ENCODE measurements around the gene MTCL3.
A peak's percentile ranks its signal among the peaks of the same experiment; 100 is the strongest.

Gene MTCL3

DNA sequence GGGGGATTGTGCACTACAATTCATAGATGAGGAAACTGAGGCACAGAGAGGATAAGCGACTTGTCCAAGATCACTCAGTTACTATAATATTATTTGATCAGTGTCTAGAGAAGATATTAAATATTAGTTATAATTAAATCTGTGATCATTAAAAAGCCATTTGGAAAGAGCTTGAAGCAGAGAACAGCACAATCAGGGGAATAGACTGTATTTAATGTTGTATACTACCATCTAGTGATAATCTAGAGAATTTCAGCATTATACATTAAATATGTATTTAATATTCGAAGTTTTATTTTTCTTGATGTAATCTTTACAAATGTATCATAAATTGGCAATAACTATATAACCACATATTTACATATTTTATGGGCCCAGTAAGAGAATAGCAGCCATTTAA is 20.1 kb upstream of the MTCL3 start:
- no peaks in the 10 kb centered on the region for H3K36me3 ChIP-seq (ENCODE audit: control insufficient read depth, insufficient read depth, low read length)
- H3K9me3 ChIP-seq (ENCODE audit: control insufficient read depth, low read length) = no peaks in the 10 kb centered on the region
- DNase-seq = no peak
- no peaks in the 10 kb centered on the region for H3K27me3 ChIP-seq (replicated peaks; ENCODE audit: control insufficient read depth, insufficient read depth, low read length, poor library complexity, severe bottlenecking)
- no peaks in the 10 kb centered on the region for H3K4me1 ChIP-seq (ENCODE audit: control insufficient read depth, insufficient read depth, low read length, poor library complexity, severe bottlenecking)
- no peak overlapping the region for H3K4me3 ChIP-seq (ENCODE audit: insufficient read depth, low read depth, low read length, poor library complexity, severe bottlenecking)
- no peak overlapping the region for H3K27ac ChIP-seq (ENCODE audit: insufficient read depth, low read length, poor library complexity, severe bottlenecking)

DNA sequence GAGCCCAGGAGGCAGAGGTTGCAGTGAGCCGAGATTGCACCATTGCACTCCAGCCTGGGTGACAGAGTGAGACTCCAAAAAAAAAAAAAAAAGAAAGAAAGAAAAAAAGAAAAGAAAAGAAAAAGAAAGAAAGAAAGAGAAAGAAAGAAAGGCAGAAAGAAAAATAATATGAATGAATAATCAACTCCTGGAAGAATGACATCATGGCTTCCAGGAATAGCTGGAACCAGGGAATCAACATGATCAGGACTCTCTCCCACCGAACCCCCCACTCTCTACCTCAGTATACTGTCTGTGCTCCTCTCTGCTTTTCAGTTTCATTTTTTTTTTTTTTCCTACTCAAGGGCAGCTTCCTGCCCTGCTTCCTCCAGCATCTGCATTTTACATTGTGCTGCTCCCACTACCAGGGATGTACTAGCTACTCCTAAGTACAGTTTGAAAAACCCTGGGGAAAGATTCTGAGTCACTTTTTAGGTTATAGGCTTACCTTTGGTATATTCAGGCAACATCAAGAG is 19.7 kb upstream of the MTCL3 start:
- H3K36me3 ChIP-seq (ENCODE audit: control insufficient read depth, insufficient read depth, low read length) = no peaks in the 10 kb centered on the region
- H3K9me3 ChIP-seq (ENCODE audit: control insufficient read depth, low read length) = no peaks in the 10 kb centered on the region
- no peaks in the 10 kb centered on the region for H3K27me3 ChIP-seq (replicated peaks; ENCODE audit: control insufficient read depth, insufficient read depth, low read length, poor library complexity, severe bottlenecking)
- DNase-seq = no peak
- H3K4me3 ChIP-seq (ENCODE audit: insufficient read depth, low read depth, low read length, poor library complexity, severe bottlenecking) = no peak overlapping the region
- H3K4me1 ChIP-seq (ENCODE audit: control insufficient read depth, insufficient read depth, low read length, poor library complexity, severe bottlenecking) = no peaks in the 10 kb centered on the region
- H3K27ac ChIP-seq (ENCODE audit: insufficient read depth, low read length, poor library complexity, severe bottlenecking) = no peak overlapping the region

DNA sequence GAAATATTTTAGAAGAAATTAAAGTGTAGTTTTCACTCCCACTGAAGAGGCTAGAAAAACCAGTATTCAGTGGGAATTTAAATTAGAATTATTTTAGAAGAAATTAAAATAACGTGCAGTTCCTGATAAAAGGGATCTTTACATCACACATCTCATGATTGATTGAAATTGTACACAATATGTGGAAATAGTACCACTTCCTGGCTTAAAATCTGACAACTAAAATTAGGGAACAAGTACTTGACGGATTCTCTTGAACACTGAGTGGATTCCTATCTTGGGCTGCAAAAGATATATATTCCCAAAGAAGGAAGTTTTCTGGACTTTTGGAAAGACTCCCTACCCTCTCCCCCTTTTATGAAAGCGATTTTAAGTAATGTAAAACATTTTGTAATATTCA is 14.6 kb upstream of the MTCL3 start:
- H3K9me3 ChIP-seq (ENCODE audit: control insufficient read depth, low read length) = no peaks in the 10 kb centered on the region
- no peaks in the 10 kb centered on the region for H3K36me3 ChIP-seq (ENCODE audit: control insufficient read depth, insufficient read depth, low read length)
- H3K27me3 ChIP-seq (replicated peaks; ENCODE audit: control insufficient read depth, insufficient read depth, low read length, poor library complexity, severe bottlenecking) = peaks cover 7% of the 10 kb centered on the region
- no peaks in the 10 kb centered on the region for H3K4me1 ChIP-seq (ENCODE audit: control insufficient read depth, insufficient read depth, low read length, poor library complexity, severe bottlenecking)
- no peak overlapping the region for H3K27ac ChIP-seq (ENCODE audit: insufficient read depth, low read length, poor library complexity, severe bottlenecking)
- no peak for DNase-seq
- no peak overlapping the region for H3K4me3 ChIP-seq (ENCODE audit: insufficient read depth, low read depth, low read length, poor library complexity, severe bottlenecking)

DNA sequence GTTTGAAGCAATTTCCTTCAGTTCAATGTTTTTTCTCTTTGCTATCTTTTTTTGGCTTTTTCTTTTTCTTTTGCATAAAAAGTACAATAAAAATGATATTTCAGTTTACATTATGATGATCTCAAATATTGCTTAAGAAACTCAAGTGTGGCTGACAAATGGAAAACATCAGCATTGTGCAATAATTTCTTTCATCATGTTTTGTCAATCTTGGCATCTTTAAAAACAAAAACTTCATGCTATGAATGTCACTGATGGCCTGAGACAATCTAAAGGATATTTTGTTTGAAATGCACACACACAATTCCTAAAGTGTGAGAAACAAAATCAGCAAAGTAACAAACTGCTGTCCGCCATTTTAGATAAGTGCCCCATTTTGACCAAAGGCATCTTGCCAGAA is 13.9 kb upstream of the MTCL3 start:
- H3K4me1 ChIP-seq (ENCODE audit: control insufficient read depth, insufficient read depth, low read length, poor library complexity, severe bottlenecking) = no peaks in the 10 kb centered on the region
- DNase-seq = no peak
- H3K27ac ChIP-seq (ENCODE audit: insufficient read depth, low read length, poor library complexity, severe bottlenecking) = no peak overlapping the region
- peaks cover 7% of the 10 kb centered on the region for H3K27me3 ChIP-seq (replicated peaks; ENCODE audit: control insufficient read depth, insufficient read depth, low read length, poor library complexity, severe bottlenecking)
- no peak overlapping the region for H3K4me3 ChIP-seq (ENCODE audit: insufficient read depth, low read depth, low read length, poor library complexity, severe bottlenecking)
- H3K36me3 ChIP-seq (ENCODE audit: control insufficient read depth, insufficient read depth, low read length) = no peaks in the 10 kb centered on the region
- H3K9me3 ChIP-seq (ENCODE audit: control insufficient read depth, low read length) = no peaks in the 10 kb centered on the region

DNA sequence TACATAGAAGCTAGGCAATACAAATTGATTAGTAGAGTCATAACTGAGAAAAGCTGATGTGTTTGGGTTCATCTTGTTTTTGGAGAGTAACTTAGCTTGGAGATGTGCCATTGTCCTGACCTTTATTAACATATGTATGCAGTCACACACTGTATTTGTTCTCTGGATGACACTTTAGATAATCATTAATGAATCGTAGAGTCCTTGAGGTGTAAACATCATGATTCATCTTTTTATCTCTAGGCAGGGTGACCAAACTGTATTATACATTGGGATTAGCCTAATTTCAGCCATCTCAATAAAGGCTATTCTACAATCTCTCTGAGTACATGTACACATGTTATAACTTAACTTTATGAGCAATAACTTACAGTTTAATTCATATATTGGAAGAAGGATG is 3.6 kb upstream of the MTCL3 start:
- no peak for DNase-seq
- Histone ChIP-seq H3K4me1 (ENCODE audit: control insufficient read depth, insufficient read depth, low read length, poor library complexity, severe bottlenecking) (peaks cover 11% of the 10 kb centered on the region), H3K27me3 (replicated peaks; ENCODE audit: control insufficient read depth, insufficient read depth, low read length, poor library complexity, severe bottlenecking) (peaks cover 19% of the 10 kb centered on the region), H3K4me3 (ENCODE audit: insufficient read depth, low read depth, low read length, poor library complexity, severe bottlenecking) (no peak overlapping the region), H3K27ac (ENCODE audit: insufficient read depth, low read length, poor library complexity, severe bottlenecking) (no peak overlapping the region), H3K9me3 (ENCODE audit: control insufficient read depth, low read length) (no peaks in the 10 kb centered on the region), H3K36me3 (ENCODE audit: control insufficient read depth, insufficient read depth, low read length) (no peaks in the 10 kb centered on the region)

DNA sequence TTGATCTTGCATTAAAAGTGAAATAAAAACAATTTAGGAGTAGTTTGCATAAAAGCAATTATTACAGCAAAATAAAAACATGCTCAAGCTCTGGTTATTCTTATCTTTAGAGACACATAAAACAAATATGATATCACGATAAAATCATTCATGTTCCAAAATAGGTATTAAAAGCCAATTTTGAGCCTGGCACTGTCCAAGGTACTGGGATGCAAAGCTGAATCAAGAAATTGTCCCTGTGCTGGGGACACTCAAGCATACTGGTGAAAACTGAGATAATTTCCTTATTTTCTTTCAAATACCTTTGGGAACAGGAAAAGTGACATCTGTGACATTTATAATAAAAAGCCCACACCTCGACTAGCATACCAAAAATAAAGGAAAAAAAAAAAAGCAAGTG is 931 bp upstream of the MTCL3 start:
- Histone ChIP-seq H3K4me1 (ENCODE audit: control insufficient read depth, insufficient read depth, low read length, poor library complexity, severe bottlenecking) (peaks cover 18% of the 10 kb centered on the region), H3K36me3 (ENCODE audit: control insufficient read depth, insufficient read depth, low read length) (no peaks in the 10 kb centered on the region), H3K27me3 (replicated peaks; ENCODE audit: control insufficient read depth, insufficient read depth, low read length, poor library complexity, severe bottlenecking) (peaks cover 19% of the 10 kb centered on the region), H3K27ac (ENCODE audit: insufficient read depth, low read length, poor library complexity, severe bottlenecking) (no peak overlapping the region), H3K9me3 (ENCODE audit: control insufficient read depth, low read length) (no peaks in the 10 kb centered on the region), H3K4me3 (ENCODE audit: insufficient read depth, low read depth, low read length, poor library complexity, severe bottlenecking) (no peak overlapping the region)
- no peak for DNase-seq

DNA sequence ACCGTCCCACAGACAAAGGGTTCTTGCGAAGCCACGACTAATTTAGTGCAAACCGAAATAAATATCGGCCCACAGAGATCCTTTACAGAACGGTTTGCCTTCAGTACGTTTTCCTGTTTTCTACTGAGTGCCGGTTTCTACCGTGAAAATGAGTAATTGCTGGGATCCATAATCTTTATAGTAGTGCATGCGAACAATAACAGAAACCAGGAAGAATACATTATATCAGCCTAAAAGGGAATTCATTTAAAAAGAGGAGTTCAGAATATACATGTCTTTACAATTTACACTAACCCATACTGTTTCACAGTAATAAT is 292 bp upstream of the MTCL3 start:
- no peak for DNase-seq
- H3K27me3 ChIP-seq (replicated peaks; ENCODE audit: control insufficient read depth, insufficient read depth, low read length, poor library complexity, severe bottlenecking) = peaks cover 19% of the 10 kb centered on the region
- H3K4me1 ChIP-seq (ENCODE audit: control insufficient read depth, insufficient read depth, low read length, poor library complexity, severe bottlenecking) = peaks cover 22% of the 10 kb centered on the region
- peak overlapping the region; percentile 31 for H3K4me3 ChIP-seq (ENCODE audit: insufficient read depth, low read depth, low read length, poor library complexity, severe bottlenecking)
- no peaks in the 10 kb centered on the region for H3K9me3 ChIP-seq (ENCODE audit: control insufficient read depth, low read length)
- H3K27ac ChIP-seq (ENCODE audit: insufficient read depth, low read length, poor library complexity, severe bottlenecking) = no peak overlapping the region
- H3K36me3 ChIP-seq (ENCODE audit: control insufficient read depth, insufficient read depth, low read length) = no peaks in the 10 kb centered on the region

DNA sequence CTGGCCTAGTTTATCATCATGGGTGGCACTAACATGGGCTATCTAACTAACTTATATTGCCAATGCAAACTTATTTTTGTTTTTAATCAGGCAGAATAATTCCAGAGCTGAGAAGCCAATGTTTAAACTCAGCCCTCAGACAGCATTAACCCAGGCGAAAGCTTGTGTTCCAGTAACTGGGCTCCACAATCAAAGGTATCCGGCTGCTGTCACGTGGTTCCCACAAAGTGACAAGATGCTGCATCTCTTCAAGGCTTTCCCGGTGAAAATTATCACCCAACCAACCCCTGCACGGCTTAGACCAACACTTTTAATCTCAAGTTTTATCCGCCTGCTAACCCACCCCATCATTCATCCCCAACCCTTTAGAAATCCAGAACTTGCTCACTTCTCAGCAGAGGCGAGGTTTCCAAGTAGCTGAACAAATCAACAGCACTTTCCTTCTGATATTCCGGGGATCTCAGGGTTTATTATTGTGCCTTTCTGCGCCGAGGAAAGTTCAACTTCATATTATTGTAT is 885 bp downstream of the MTCL3 start:
- Histone ChIP-seq H3K27ac (ENCODE audit: insufficient read depth, low read length, poor library complexity, severe bottlenecking) (no peak overlapping the region), H3K4me3 (ENCODE audit: insufficient read depth, low read depth, low read length, poor library complexity, severe bottlenecking) (no peak overlapping the region), H3K36me3 (ENCODE audit: control insufficient read depth, insufficient read depth, low read length) (no peaks in the 10 kb centered on the region), H3K9me3 (ENCODE audit: control insufficient read depth, low read length) (no peaks in the 10 kb centered on the region), H3K4me1 (ENCODE audit: control insufficient read depth, insufficient read depth, low read length, poor library complexity, severe bottlenecking) (peaks cover 24% of the 10 kb centered on the region), H3K27me3 (replicated peaks; ENCODE audit: control insufficient read depth, insufficient read depth, low read length, poor library complexity, severe bottlenecking) (peaks cover 19% of the 10 kb centered on the region)
- no peak for DNase-seq

DNA sequence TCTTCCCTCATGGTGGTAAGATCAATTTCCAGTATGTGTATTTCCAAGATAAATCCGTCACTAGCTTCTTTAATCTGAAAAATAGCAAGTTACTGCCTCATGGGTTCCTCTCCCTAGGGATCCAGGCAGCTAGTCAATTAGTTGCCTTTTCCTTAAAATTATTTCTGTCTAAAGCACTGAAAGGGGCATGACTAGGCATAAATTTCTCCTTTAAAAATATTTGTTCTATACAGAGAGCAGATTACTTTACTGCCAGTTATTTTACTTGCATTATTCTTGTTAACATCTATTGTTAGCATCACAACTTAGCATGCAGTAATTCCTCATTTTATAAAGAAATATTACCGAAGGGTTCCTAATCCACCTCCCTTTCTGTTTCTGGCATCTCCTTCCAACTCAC is 1.4 kb downstream of the MTCL3 start:
- H3K36me3 ChIP-seq (ENCODE audit: control insufficient read depth, insufficient read depth, low read length) = no peaks in the 10 kb centered on the region

DNA sequence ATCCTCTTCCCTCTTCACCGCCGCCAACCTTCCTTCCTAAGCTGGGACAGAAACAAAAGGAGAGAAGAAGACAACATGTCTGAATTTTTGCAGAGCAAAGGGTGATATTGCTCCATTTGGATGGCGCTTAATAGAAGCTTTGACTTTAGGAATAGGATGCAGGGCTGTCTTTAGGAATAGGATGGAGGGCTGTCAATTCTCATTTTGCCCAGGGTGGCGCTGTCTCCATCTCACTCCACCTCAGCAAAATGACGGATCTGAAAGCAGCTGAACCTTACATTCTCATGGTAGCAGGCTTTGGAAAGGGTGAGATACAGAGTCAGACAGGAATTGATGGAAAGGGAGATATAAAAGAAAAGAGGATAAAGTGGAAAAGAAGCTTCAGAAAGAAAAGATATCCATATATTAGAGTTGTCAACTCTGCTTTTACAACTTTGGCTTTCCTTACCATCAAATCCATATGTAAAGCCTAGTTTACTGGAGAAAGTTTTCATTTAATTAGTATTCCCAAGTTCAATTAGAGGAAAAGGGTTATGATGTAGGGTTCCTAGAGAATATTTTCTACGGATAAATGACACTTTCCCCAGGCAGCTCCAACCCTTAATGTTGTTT is 2.4 kb downstream of the MTCL3 start:
- Histone ChIP-seq H3K27me3 (replicated peaks; ENCODE audit: control insufficient read depth, insufficient read depth, low read length, poor library complexity, severe bottlenecking) (peaks cover 14% of the 10 kb centered on the region), H3K36me3 (ENCODE audit: control insufficient read depth, insufficient read depth, low read length) (no peaks in the 10 kb centered on the region), H3K27ac (ENCODE audit: insufficient read depth, low read length, poor library complexity, severe bottlenecking) (no peak overlapping the region), H3K4me1 (ENCODE audit: control insufficient read depth, insufficient read depth, low read length, poor library complexity, severe bottlenecking) (peaks cover 24% of the 10 kb centered on the region), H3K9me3 (ENCODE audit: control insufficient read depth, low read length) (no peaks in the 10 kb centered on the region), H3K4me3 (ENCODE audit: insufficient read depth, low read depth, low read length, poor library complexity, severe bottlenecking) (peak overlapping the region; percentile 82)
- DNase-seq = peak in 1 of 3 donors; percentile 27

More for the DNA sequence above, 1.4 kb downstream of the MTCL3 start:
- H3K4me1 ChIP-seq (ENCODE audit: control insufficient read depth, insufficient read depth, low read length, poor library complexity, severe bottlenecking) = peaks cover 24% of the 10 kb centered on the region
- H3K4me3 ChIP-seq (ENCODE audit: insufficient read depth, low read depth, low read length, poor library complexity, severe bottlenecking) = no peak overlapping the region
- no peak for DNase-seq
- peaks cover 17% of the 10 kb centered on the region for H3K27me3 ChIP-seq (replicated peaks; ENCODE audit: control insufficient read depth, insufficient read depth, low read length, poor library complexity, severe bottlenecking)
- no peak overlapping the region for H3K27ac ChIP-seq (ENCODE audit: insufficient read depth, low read length, poor library complexity, severe bottlenecking)
- H3K9me3 ChIP-seq (ENCODE audit: control insufficient read depth, low read length) = no peaks in the 10 kb centered on the region
